Measurements from ENCODE around the gene OR5H14.

GRCh38 chr3:98136631-98137030 lies 10.6 kb upstream of the OR5H14 start:
- TF ChIP-seq POLR2AphosphoS5 (IDR thresholded peaks at IDR 0.05; ENCODE audit: low read depth, low read length) (no peak), POLR2A (IDR thresholded peaks at IDR 0.05; ENCODE audit: low read depth, low read length) (no peak), TAF1 (IDR thresholded peaks at IDR 0.05; ENCODE audit: low read depth, low read length) (no peak), SPI1 (IDR thresholded peaks at IDR 0.05; ENCODE audit: low read depth, low read length) (no peak), PAX5 (IDR thresholded peaks at IDR 0.05; ENCODE audit: insufficient read depth, low read length, severe bottlenecking) (no peak), POU2F2 (IDR thresholded peaks at IDR 0.05; ENCODE audit: low read depth, low read length) (no peak)
